B cell (primary cell): Measurements from ENCODE around the gene RBMS3.

ENCODE experiments used
- CTCF ChIP-seq: fragments of 200-600 bp; IDR thresholded peaks from one replicate; pipeline ENCODE4 v1.8.0; 2022; ENCODE audit warnings: antibody characterized with exemption, mild to moderate bottlenecking
- EZH2 ChIP-seq: IDR thresholded peaks from 2 replicates; pipeline ENCODE4 v1.6.1; 2012; ENCODE audit warnings: borderline replicate concordance, low read depth, mild to moderate bottlenecking, moderate library complexity, low read length; ENCODE audit not compliant: insufficient read depth, poor library complexity, severe bottlenecking

- TF ChIP-seq EZH2 (no peak), CTCF (no peak)
Measured at GRCh38 chr3:29279806-29280205, 1.1 kb upstream of the RBMS3 start.
